OCI-LY7 (cell line): Measurements from ENCODE around the gene RBSN. TPM values are rescaled to one million over a fixed set of nuclear protein-coding genes. Genes with fewer than 3 reads are reported as not detected.
A peak's percentile ranks its signal among the peaks of the same experiment; 100 is the strongest.

ENCODE experiments used
- BruUV-seq: library from RNA; stranded (reverse); fragments of 400-500 nt; replicated peaks from 2 replicates; lab custom pipeline; 2021; lab: Mats Ljungman, UMichigan
- CTCF ChIA-PET: fragments of 300-600 bp; sonication (Branson Sonifier 250); formaldehyde crosslinking; loops from one replicate; lab custom pipeline; 2022; ENCODE audit warnings: antibody characterized with exemption; ENCODE audit not compliant: unreplicated experiment; lab: Charles Lee
- POLR2A ChIA-PET: fragments of 300-600 bp; sonication (Branson Sonifier 250); formaldehyde crosslinking; loops from one replicate; lab custom pipeline; 2022; ENCODE audit warnings: antibody characterized with exemption; lab: Charles Lee
- DNase-seq: peaks from one replicate; pipeline ENCODE4 v3.0.0-alpha.2; 2015; ENCODE audit warnings: low spot score
- H2AFZ ChIP-seq: fragments of 200-600 bp; sonication (generic), shearing (Covaris generic); 2 replicates; pipeline ENCODE4 v1.6.1; 2014; ENCODE audit warnings: mild to moderate bottlenecking, antibody characterized with exemption, low read length, moderate library complexity
- H3K27ac ChIP-seq: fragments of 200-600 bp; sonication (generic); 2 replicates; pipeline ENCODE4 v1.5.1; 2014; ENCODE audit warnings: mixed run types, low read depth, mild to moderate bottlenecking, moderate library complexity, low read length, inconsistent platforms; ENCODE audit not compliant: poor library complexity, severe bottlenecking
- H3K36me3 ChIP-seq: fragments of 200-600 bp; sonication (generic); 2 replicates; pipeline ENCODE4 v1.6.1; 2014; ENCODE audit warnings: mild to moderate bottlenecking, antibody characterized with exemption, low read length, moderate library complexity, mixed read lengths; ENCODE audit not compliant: insufficient read depth
- H3K4me1 ChIP-seq: fragments of 200-600 bp; sonication (generic); 2 replicates; pipeline ENCODE4 v1.5.1; 2014; ENCODE audit warnings: mild to moderate bottlenecking, low read length; ENCODE audit not compliant: insufficient read depth, poor library complexity, severe bottlenecking
- H3K4me2 ChIP-seq: fragments of 200-600 bp; sonication (generic); 2 replicates; pipeline ENCODE4 v1.6.1; 2014; ENCODE audit warnings: mild to moderate bottlenecking, low read length
- H3K4me3 ChIP-seq: fragments of 200-600 bp; sonication (generic); 2 replicates; pipeline ENCODE4 v1.5.1; 2014; ENCODE audit warnings: mild to moderate bottlenecking, low read depth, low read length; ENCODE audit not compliant: poor library complexity, severe bottlenecking
- H3K79me2 ChIP-seq: fragments of 200-600 bp; sonication (generic); 2 replicates; pipeline ENCODE4 v1.6.1; 2016; ENCODE audit warnings: low read depth, mild to moderate bottlenecking, low read length, moderate library complexity, mixed read lengths; ENCODE audit not compliant: insufficient read depth
- H3K9me2 ChIP-seq: fragments of 200-600 bp; sonication (generic); 2 replicates; pipeline ENCODE4 v1.6.1; 2016; ENCODE audit warnings: mild to moderate bottlenecking, low read length, mixed read lengths; ENCODE audit not compliant: insufficient read depth
- H3K9me3 ChIP-seq: fragments of 200-600 bp; sonication (generic); 2 replicates; pipeline ENCODE4 v1.6.1; 2014; ENCODE audit warnings: mild to moderate bottlenecking, mixed run types, low read length, mixed read lengths
- H4K20me1 ChIP-seq: fragments of 200-600 bp; sonication (generic); 2 replicates; pipeline ENCODE4 v1.6.1; 2014; ENCODE audit warnings: mild to moderate bottlenecking, antibody characterized with exemption, low read length, moderate library complexity, mixed read lengths; ENCODE audit not compliant: insufficient read depth
- CTCF ChIP-seq: fragments of 200-600 bp; sonication (generic); conservative IDR thresholded peaks from 2 replicates; pipeline ENCODE4 v1.5.1; 2014; ENCODE audit warnings: mild to moderate bottlenecking, antibody characterized with exemption, low read length, moderate library complexity, mixed read lengths
- EZH2phosphoT487 ChIP-seq: fragments of 200-600 bp; sonication (generic); IDR thresholded peaks from 2 replicates; pipeline ENCODE4 v1.6.1; 2018; ENCODE audit warnings: low read depth, borderline replicate concordance, mild to moderate bottlenecking, mixed run types, antibody characterized with exemption, low read length, moderate library complexity, mixed read lengths
- intact Hi-C: fragments of 100-400 bp; cut with micrococcal nuclease; formaldehyde crosslinking; loops from one replicate; pipeline ENCODE4 v1.10.0; 2022; ENCODE audit not compliant: unreplicated experiment
- total RNA-seq, 2 experiments: library from RNA; depleted of rRNA in 1 of 2; stranded (reverse); fragments of >200 nt in 1 of 2; shearing (Covaris generic) in 1 of 2; gene quantifications; 2 replicates each; pipeline ENCODE4 v1.2.3, GENCODE V29; 2014 to 2022

RBSN gene
- total RNA-seq, 2 experiments from 2014 or later = 13.3 to 21.4 TPM

GRCh38 chr3:15052335-15053242 is 46.4 kb downstream of the RBSN start:
- H3K36me3 ChIP-seq = peaks cover 89% of the 10 kb centered on the region

GRCh38 chr3:15051531-15051930 is 47.4 kb downstream of the RBSN start:
- TF ChIP-seq EZH2phosphoT487 (no peak), CTCF (peak; percentile 86)
- H3K4me2 ChIP-seq = peak overlapping the region; percentile 73
- H2AFZ ChIP-seq = no peak overlapping the region
- H3K4me3 ChIP-seq = peak overlapping the region; percentile 22
- H3K4me1 ChIP-seq = peaks cover 77% of the 10 kb centered on the region
- H4K20me1 ChIP-seq = peaks cover 19% of the 10 kb centered on the region; the same call in 1 of the 2 replicates
- H3K79me2 ChIP-seq = peaks cover 85% of the 10 kb centered on the region
- H3K36me3 ChIP-seq = peaks cover 89% of the 10 kb centered on the region
- CTCF ChIA-PET = interaction anchor here (0.8 to 1.2 kb wide), 5 partner anchors 9 to 125 kb away, joined by 3 to 4 read pairs (median 3); partner anchors contain the start of genes MRPS25 and RBSN
- no peaks in the 10 kb centered on the region for H3K9me2 ChIP-seq
- intact Hi-C loops = loop anchor here (2.0 to 10.0 kb wide), 3 partner anchors 47 to 367 kb away; partner anchors contain the start of gene RBSN
- no peaks in the 10 kb centered on the region for H3K9me3 ChIP-seq
- POLR2A ChIA-PET = interaction anchor here (1.0 to 1.4 kb wide), 4 partner anchors 9 to 46 kb away, joined by 4 to 6 read pairs (median 4); partner anchors contain the start of gene MRPS25
- peak overlapping the region; percentile 93 for H3K27ac ChIP-seq
- no TSS peak for BruUV-seq
- peak; percentile 78 for DNase-seq

More at GRCh38 chr3:15052335-15053242, 46.4 kb downstream of the RBSN start:
- Histone ChIP-seq H3K4me2 (peak overlapping the region; percentile 73), H3K9me3 (no peaks in the 10 kb centered on the region), H4K20me1 (peaks cover 19% of the 10 kb centered on the region; the same call in 1 of the 2 replicates), H3K27ac (peak overlapping the region; percentile 93), H3K79me2 (peaks cover 93% of the 10 kb centered on the region), H3K4me1 (peaks cover 83% of the 10 kb centered on the region), H2AFZ (no peak overlapping the region), H3K9me2 (no peaks in the 10 kb centered on the region), H3K4me3 (no peak overlapping the region)
- POLR2A ChIA-PET = interaction anchor here (1.1 kb wide), 1 partner anchor 46 kb away, joined by 3 read pairs; the partner anchor contains the start of gene RBSN
- intact Hi-C loops = loop anchor here (10.0 kb wide), 1 partner anchor 368 kb away; no protein-coding TSS in a partner anchor
- no TSS peak for BruUV-seq
- DNase-seq = peak; percentile 39
- CTCF ChIA-PET = interaction anchor here (1.3 kb wide), 1 partner anchor 106 kb away, joined by 3 read pairs; the partner anchor contains the start of gene NR2C2
- TF ChIP-seq CTCF (no peak), EZH2phosphoT487 (no peak)
